HepG2 (cell line): Measurements from ENCODE around the gene ARL14EPL. TPM values are rescaled to one million over a fixed set of nuclear protein-coding genes. Genes with fewer than 3 reads are reported as not detected.

Source experiments
- ATAC-seq: fragments of 200-7000 bp; cut with Tn5 transposase; 3 replicates; pipeline ENCODE4 v1.9.1; 2020; ENCODE audit warnings: mild to moderate bottlenecking, moderate library complexity
- BruUV-seq: library from RNA; stranded (reverse); fragments of 400-500 nt; replicated peaks from 2 replicates; lab custom pipeline; 2021; lab: Mats Ljungman, UMichigan
- CTCF ChIA-PET: fragments of 300-600 bp; formaldehyde crosslinking; extraction: SDS; loops from one replicate; lab custom pipeline; 2021; ENCODE audit warnings: low total read pairs, inconsistent platforms, low intra/inter-chr PET ratio; lab: Yijun Ruan, JAX
- POLR2A ChIA-PET: fragments of 350-600 bp; sonication (Branson Sonifier 250); formaldehyde crosslinking; loops from one replicate; lab custom pipeline; 2020; ENCODE audit warnings: antibody characterized with exemption, inconsistent platforms; lab: Yijun Ruan, JAX
- DNase-seq: peaks from one replicate; pipeline ENCODE4 v3.0.0-alpha.2; 2015; ENCODE audit warnings: low spot score
- FAIRE-seq: peaks from 3 replicates; lab custom pipeline; 2011; peaks lifted over from hg19 to GRCh38; lab: Jason Lieb, UNC
- H2AFZ ChIP-seq: one replicate; pipeline ENCODE4 v1.6.1; 2011; ENCODE audit warnings: low read length, inconsistent platforms
- H3K27ac ChIP-seq: fragments of 300-600 bp; 3 replicates; pipeline ENCODE4 v1.8.0; 2011; ENCODE audit warnings: mixed run types, mild to moderate bottlenecking, mixed read lengths, low read length, inconsistent platforms; ENCODE audit not compliant: insufficient read depth; ENCODE audit errors: extremely low read length
- H3K27me3 ChIP-seq, 2 experiments: fragments of 200-600 bp in 1 of 2; 2 replicates in 1 of 2; 3 replicates in 1 of 2; pipeline versions ENCODE4 v1.6.0 to v1.8.0; 2011; ENCODE audit warnings: low read length in 2 of 2, mild to moderate bottlenecking in 2 of 2, moderate library complexity in 2 of 2, inconsistent platforms in 1 of 2; ENCODE audit not compliant: insufficient read depth in 2 of 2, control insufficient read depth in 1 of 2
- H3K36me3 ChIP-seq, 2 experiments: fragments of 200-600 bp in 1 of 2; replicated peaks in 1 of 2; 2 replicates in 1 of 2; 3 replicates in 1 of 2; pipeline versions ENCODE4 v1.5.1 to v1.8.0; 2011; ENCODE audit warnings: low read length in 2 of 2, inconsistent platforms in 1 of 2; ENCODE audit not compliant: insufficient read depth in 2 of 2, control insufficient read depth in 1 of 2
- H3K4me1 ChIP-seq: 2 replicates; pipeline ENCODE4 v1.5.1; 2012; ENCODE audit warnings: low read length, inconsistent platforms; ENCODE audit not compliant: insufficient read depth
- H3K4me2 ChIP-seq: 2 replicates; pipeline ENCODE4 v1.6.0; 2011; ENCODE audit warnings: low read depth, low read length, inconsistent platforms
- H3K4me3 ChIP-seq, 3 experiments: fragments of 200-600 bp in 1 of 3; sonication (generic), shearing (Covaris generic) in 1 of 3; replicated peaks in 1 of 3; 2 replicates each; pipeline ENCODE4 v1.5.1; 2011 to 2016; ENCODE audit warnings: low read length in 3 of 3, inconsistent platforms in 2 of 3, low read depth in 2 of 3, mild to moderate bottlenecking in 2 of 3, control low read depth in 1 of 3, mixed read lengths in 1 of 3; ENCODE audit not compliant: insufficient read depth in 1 of 3
- H3K79me2 ChIP-seq: one replicate; pipeline ENCODE4 v1.6.1; 2011; ENCODE audit warnings: low read length, inconsistent platforms; ENCODE audit not compliant: insufficient read depth
- H3K9ac ChIP-seq: 2 replicates; pipeline ENCODE4 v1.6.0; 2011; ENCODE audit warnings: mild to moderate bottlenecking, low read depth, low read length, inconsistent platforms; ENCODE audit not compliant: insufficient read depth
- H3K9me3 ChIP-seq: 2 replicates; pipeline ENCODE4 v1.5.1; 2012; ENCODE audit warnings: mild to moderate bottlenecking, low read length
- H4K20me1 ChIP-seq: 2 replicates; pipeline ENCODE4 v1.6.0; 2011; ENCODE audit warnings: inconsistent platforms, mild to moderate bottlenecking, low read length, moderate library complexity; ENCODE audit not compliant: insufficient read depth
- ARNT ChIP-seq: fragments of 450-650 bp; IDR thresholded peaks from 2 replicates; pipeline ENCODE4 v1.6.1; 2017
- CENPT ChIP-seq: sonication (generic); formaldehyde crosslinking; IDR thresholded peaks from 2 replicates; pipeline ENCODE4 v1.8.0; 2022; ENCODE audit warnings: low read depth, mild to moderate bottlenecking, moderate library complexity, missing genetic modification reagents
- KDM1A ChIP-seq: IDR thresholded peaks from 2 replicates; pipeline ENCODE4 v1.6.1; 2016; ENCODE audit warnings: missing compliant biosample characterization
- MEIS2 ChIP-seq: sonication (generic); formaldehyde crosslinking; IDR thresholded peaks from 2 replicates; pipeline ENCODE4 v1.9.0; 2021; ENCODE audit warnings: mild to moderate bottlenecking, missing genetic modification reagents
- PHF8 ChIP-seq: sonication (generic); formaldehyde crosslinking; IDR thresholded peaks from 2 replicates; pipeline ENCODE4 v1.5.0; 2020; ENCODE audit warnings: missing genetic modification reagents
- POLR2G ChIP-seq: fragments of 200-400 bp; formaldehyde crosslinking; IDR thresholded peaks from 2 replicates; pipeline ENCODE4 v1.6.1; 2018; ENCODE audit warnings: mild to moderate bottlenecking, low read depth, low read length, moderate library complexity
- SRSF4 ChIP-seq: fragments of 200-400 bp; formaldehyde crosslinking; IDR thresholded peaks from one replicate; pipeline ENCODE4 v1.6.1; 2018; ENCODE audit warnings: mild to moderate bottlenecking, low read depth, low read length, moderate library complexity; ENCODE audit not compliant: poor library complexity, severe bottlenecking
- ZFP36 ChIP-seq: fragments of 150-350 bp; IDR thresholded peaks from 2 replicates; pipeline ENCODE4 v1.6.1; 2018; ENCODE audit warnings: borderline replicate concordance, low read length, low read depth; ENCODE audit not compliant: partially characterized antibody
- ZNF180 ChIP-seq: sonication (generic); formaldehyde crosslinking; IDR thresholded peaks from 2 replicates; pipeline ENCODE4 v1.4.0; 2020; ENCODE audit warnings: low read depth, missing genetic modification reagents, borderline replicate concordance
- ZNF205 ChIP-seq: IDR thresholded peaks from 2 replicates; pipeline ENCODE4 v1.6.1; 2018; ENCODE audit warnings: missing biosample characterization, missing genetic modification reagents
- ZNF563 ChIP-seq: sonication (generic); formaldehyde crosslinking; IDR thresholded peaks from 2 replicates; pipeline ENCODE4 v1.8.0; 2022; ENCODE audit warnings: mild to moderate bottlenecking, moderate library complexity, missing genetic modification reagents
- ZNF674 ChIP-seq: sonication (generic); formaldehyde crosslinking; IDR thresholded peaks from 2 replicates; pipeline ENCODE4 v1.5.0; 2020; ENCODE audit warnings: low read depth, mild to moderate bottlenecking, missing genetic modification reagents
- ZNF850 ChIP-seq: sonication (generic); formaldehyde crosslinking; conservative IDR thresholded peaks from 2 replicates; pipeline ENCODE4 v1.9.0; 2021; ENCODE audit warnings: mild to moderate bottlenecking, missing genetic modification reagents
- in situ Hi-C: cut with HindIII; loops from 2 replicates; pipeline ENCODE4 v1.10.0; 2017; ENCODE audit warnings: low pct_unique_long_range_greater_than_20kb; ENCODE audit not compliant: extremely low pct_ligation_motif_present
- intact Hi-C: fragments of 100-400 bp; cut with micrococcal nuclease; formaldehyde crosslinking; loops from one replicate; pipeline ENCODE4 v1.10.0; 2022; ENCODE audit not compliant: unreplicated experiment
- polyA plus RNA-seq, 8 experiments: library from polyadenylated mRNA; depleted of rRNA in 3 of 8; stranded (reverse) in 7 of 8; unstranded in 1 of 8; fragments of >200 nt; fragmentation: Illumina TruSeq in 4 of 8; extraction: Trizol in 4 of 8; gene quantifications; 2 replicates each; pipeline versions ENCODE4 v1.2.1 to v1.2.3, GENCODE V29; 2011 to 2016; ENCODE audit warnings: low read depth in 4 of 8, missing spikeins in 1 of 8, mixed read lengths in 1 of 8; ENCODE audit not compliant: insufficient read depth in 1 of 8
- total RNA-seq, 5 experiments: library from RNA; depleted of rRNA; stranded (reverse); fragments of >200 nt; fragmentation: Illumina TruSeq; extraction: Trizol; gene quantifications; 2 replicates each; pipeline ENCODE4 v1.2.3, GENCODE V29; 2016; ENCODE audit warnings: low read depth in 1 of 5
- TF ChIP-seq, protein P1 (sequence below): fragments of 450-650 bp; IDR thresholded peaks from 2 replicates; pipeline ENCODE4 v1.6.1; 2016
- TF ChIP-seq, protein P2 (sequence below): IDR thresholded peaks from 2 replicates; pipeline ENCODE4 v1.6.1; 2016; ENCODE audit warnings: control low read depth

Gene ARL14EPL
- total and polyA plus RNA-seq, 2 of the 13 experiments (the other 11 are each of a cell fraction or from before 2014, with no cell fraction given) = not detected

DNA sequence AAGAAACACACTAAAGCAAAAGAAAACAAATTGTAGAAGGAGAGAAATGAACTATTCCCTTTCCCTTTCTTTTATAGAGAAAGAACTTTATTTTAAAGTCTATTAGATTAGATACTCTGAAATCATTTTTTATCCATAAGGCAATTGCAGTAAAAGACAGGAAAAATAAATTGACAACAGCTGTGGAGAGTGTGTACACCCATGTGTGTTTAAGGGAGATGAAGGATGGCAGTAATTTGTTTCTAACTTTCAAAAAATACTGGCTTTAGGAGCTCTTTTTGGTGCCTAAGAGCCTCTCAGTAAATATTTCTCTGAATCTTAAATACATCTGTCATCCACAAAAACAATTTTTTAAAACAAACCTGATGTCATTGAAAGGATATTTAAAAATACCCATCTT, 18.3 kb upstream of the ARL14EPL start:
- TF ChIP-seq PHF8 = no peak
- no peak for TF ChIP-seq ZNF674 (CRISPR knock-in tag)
- TF ChIP-seq ZNF180 (CRISPR knock-in tag) = no peak
- TF ChIP-seq SRSF4 = no peak
- TF ChIP-seq KDM1A (CRISPR knock-in tag) = no peak
- no peak for TF ChIP-seq ZFP36
- TF ChIP-seq, protein P1, sequence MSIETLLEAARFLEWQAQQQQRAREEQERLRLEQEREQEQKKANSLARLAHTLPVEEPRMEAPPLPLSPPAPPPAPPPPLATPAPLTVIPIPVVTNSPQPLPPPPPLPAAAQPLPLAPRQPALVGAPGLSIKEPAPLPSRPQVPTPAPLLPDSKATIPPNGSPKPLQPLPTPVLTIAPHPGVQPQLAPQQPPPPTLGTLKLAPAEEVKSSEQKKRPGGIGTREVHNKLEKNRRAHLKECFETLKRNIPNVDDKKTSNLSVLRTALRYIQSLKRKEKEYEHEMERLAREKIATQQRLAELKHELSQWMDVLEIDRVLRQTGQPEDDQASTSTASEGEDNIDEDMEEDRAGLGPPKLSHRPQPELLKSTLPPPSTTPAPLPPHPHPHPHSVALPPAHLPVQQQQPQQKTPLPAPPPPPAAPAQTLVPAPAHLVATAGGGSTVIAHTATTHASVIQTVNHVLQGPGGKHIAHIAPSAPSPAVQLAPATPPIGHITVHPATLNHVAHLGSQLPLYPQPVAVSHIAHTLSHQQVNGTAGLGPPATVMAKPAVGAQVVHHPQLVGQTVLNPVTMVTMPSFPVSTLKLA = no peak
- no peak for TF ChIP-seq ZNF205 (CRISPR knock-in tag)
- TF ChIP-seq CENPT = no peak
- TF ChIP-seq, protein P2, sequence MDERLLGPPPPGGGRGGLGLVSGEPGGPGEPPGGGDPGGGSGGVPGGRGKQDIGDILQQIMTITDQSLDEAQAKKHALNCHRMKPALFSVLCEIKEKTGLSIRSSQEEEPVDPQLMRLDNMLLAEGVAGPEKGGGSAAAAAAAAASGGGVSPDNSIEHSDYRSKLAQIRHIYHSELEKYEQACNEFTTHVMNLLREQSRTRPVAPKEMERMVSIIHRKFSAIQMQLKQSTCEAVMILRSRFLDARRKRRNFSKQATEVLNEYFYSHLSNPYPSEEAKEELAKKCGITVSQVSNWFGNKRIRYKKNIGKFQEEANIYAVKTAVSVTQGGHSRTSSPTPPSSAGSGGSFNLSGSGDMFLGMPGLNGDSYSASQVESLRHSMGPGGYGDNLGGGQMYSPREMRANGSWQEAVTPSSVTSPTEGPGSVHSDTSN (CRISPR knock-in tag) = no peak
- TF ChIP-seq ZNF563 (CRISPR knock-in tag) = no peak
- no peak for TF ChIP-seq MEIS2 (CRISPR knock-in tag)
- TF ChIP-seq POLR2G = no peak
- TF ChIP-seq ZNF850 (CRISPR knock-in tag) = no peak
- no peak for TF ChIP-seq ARNT
- no peak overlapping the region for H3K4me3 ChIP-seq
- no TSS peak for BruUV-seq
- ChIA-PET CTCF (no interaction called here), POLR2A (no interaction called here)
- H3K4me2 ChIP-seq = no peak overlapping the region
- H4K20me1 ChIP-seq = no peaks in the 10 kb centered on the region
- no peak overlapping the region for H3K9ac ChIP-seq
- no peaks in the 10 kb centered on the region for H3K4me1 ChIP-seq
- H2AFZ ChIP-seq = no peak overlapping the region
- intact Hi-C loops (no loop called here), in situ Hi-C loops (no loop called here)
- no peak for FAIRE-seq
- DNase-seq = no peak
- H3K79me2 ChIP-seq = no peaks in the 10 kb centered on the region
- no peaks in the 10 kb centered on the region for H3K9me3 ChIP-seq
- no peak for ATAC-seq
- no peaks in the 10 kb centered on the region for H3K36me3 ChIP-seq
- H3K27me3 ChIP-seq = peaks cover 0 to 3% of the 10 kb centered on the region in 2 experiments; a peak in 1 of 5 replicates
- no peak overlapping the region for H3K27ac ChIP-seq
